Measurements from ENCODE around the gene ARHGAP28.

Gene ARHGAP28

DNA sequence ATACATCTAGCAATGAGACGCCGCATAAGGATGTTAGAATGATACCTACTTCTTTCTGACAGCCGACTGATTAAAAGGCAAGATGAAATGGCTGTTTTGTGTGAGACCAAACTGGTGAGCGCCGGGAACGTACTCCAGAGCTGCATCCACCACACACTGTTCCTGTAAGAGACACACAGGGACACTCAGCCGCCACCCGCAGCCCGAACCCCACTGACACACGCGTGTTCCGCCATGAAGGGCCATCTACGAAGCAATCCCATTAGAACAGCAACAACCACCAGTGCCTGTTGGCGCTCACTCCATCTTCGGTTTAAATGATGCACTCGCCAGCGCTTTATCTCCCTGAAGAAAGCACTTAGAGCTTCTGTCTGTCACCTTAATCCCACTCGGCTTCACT, 225.8 kb downstream of the ARHGAP28 start:
- TF ChIP-seq, protein P1, sequence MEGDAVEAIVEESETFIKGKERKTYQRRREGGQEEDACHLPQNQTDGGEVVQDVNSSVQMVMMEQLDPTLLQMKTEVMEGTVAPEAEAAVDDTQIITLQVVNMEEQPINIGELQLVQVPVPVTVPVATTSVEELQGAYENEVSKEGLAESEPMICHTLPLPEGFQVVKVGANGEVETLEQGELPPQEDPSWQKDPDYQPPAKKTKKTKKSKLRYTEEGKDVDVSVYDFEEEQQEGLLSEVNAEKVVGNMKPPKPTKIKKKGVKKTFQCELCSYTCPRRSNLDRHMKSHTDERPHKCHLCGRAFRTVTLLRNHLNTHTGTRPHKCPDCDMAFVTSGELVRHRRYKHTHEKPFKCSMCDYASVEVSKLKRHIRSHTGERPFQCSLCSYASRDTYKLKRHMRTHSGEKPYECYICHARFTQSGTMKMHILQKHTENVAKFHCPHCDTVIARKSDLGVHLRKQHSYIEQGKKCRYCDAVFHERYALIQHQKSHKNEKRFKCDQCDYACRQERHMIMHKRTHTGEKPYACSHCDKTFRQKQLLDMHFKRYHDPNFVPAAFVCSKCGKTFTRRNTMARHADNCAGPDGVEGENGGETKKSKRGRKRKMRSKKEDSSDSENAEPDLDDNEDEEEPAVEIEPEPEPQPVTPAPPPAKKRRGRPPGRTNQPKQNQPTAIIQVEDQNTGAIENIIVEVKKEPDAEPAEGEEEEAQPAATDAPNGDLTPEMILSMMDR (conservative IDR thresholded peaks at IDR 0.05), result no peak
- no peak for TF ChIP-seq ZFX (IDR thresholded peaks at IDR 0.05)
- H3K27ac ChIP-seq, result no peak overlapping the region

DNA sequence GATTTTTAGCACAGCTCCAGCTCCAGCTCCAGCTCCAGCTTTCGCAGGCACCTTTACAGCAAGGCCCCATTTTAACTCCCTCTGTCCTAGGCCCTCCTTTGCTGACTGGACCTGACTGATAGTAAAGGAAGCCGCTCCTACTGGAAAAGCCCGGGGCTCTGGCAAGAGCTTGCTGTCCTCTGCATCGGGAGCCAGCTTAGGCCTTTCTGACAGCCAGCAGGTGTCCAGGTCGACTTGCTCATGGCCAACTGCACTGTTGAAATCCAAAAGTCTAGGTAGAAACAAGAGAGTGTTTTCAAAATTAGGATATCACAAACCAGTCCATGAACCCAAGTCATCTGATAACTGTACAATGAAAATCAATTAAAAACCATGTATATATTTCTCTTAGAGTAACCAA, 227.0 kb downstream of the ARHGAP28 start:
- no peak for TF ChIP-seq ZFX (IDR thresholded peaks at IDR 0.05)
- TF ChIP-seq, protein P1 (conservative IDR thresholded peaks at IDR 0.05), result no peak

DNA sequence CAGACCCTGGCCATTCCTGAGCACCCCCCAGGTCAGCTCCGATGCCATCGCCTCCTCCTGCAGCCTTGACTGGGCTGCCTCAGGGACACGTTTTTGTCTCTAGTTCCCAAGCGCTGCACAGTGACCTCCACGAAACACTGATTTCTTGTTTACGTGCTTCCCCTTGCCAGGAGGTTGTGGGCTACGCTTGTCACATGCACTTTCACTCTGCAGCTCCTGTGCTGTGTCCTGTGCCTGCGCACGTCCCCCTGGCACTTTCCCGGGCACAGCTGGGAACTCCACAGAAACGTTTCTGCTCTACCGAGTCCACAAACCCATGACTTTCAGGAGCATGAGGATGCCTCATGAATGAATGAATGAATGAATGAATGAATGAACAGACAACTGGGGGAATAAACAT, 227.5 kb downstream of the ARHGAP28 start:
- no peak for TF ChIP-seq ZFX (IDR thresholded peaks at IDR 0.05)
- TF ChIP-seq, protein P1 (conservative IDR thresholded peaks at IDR 0.05), result no peak
- no peak overlapping the region for H3K27ac ChIP-seq

More for the DNA sequence above, 227.0 kb downstream of the ARHGAP28 start:
- H3K27ac ChIP-seq, result no peak overlapping the region

DNA sequence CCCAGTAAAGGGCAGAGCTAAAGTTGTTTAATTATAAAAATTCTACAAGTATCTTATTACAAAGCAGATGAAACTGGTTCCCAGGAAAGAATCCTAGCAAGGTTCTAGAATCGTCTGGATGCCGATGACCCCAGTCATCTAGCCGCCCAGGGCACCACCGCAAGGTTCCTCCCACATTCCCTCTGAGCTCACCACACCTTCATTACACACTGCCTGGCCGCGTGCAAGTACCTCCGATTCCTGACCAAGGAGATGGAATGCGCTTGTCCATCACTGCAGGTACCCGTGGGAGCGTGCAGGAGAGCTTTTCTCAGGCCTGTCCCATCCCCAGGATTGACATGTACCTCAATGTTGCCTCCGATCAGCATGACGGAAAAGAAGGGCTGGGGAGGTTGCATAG, 229.6 kb downstream of the ARHGAP28 start:
- TF ChIP-seq ZFX (IDR thresholded peaks at IDR 0.05), result no peak
- TF ChIP-seq, protein P1 (conservative IDR thresholded peaks at IDR 0.05), result no peak
- H3K27ac ChIP-seq, result no peak overlapping the region

DNA sequence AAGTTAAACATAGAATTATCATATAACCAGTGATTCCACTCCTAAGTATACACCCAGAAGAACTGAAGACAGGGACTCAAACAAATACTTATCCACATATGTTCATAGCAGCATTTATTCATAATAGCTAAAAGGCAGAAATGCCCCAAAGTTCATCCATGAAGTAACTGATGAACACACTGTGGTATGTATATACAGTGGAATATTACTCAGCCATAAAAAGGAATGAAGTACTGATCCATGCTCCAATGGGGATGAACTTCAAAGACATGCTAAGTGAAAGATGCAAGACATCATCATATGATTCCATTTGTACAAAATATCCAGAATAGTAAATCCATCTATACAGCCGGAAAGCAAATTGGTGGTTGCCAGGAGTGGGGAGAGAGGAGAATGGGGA, 230.6 kb downstream of the ARHGAP28 start:
- no peak for TF ChIP-seq ZFX (IDR thresholded peaks at IDR 0.05)
- TF ChIP-seq, protein P1 (conservative IDR thresholded peaks at IDR 0.05), result no peak
- H3K27ac ChIP-seq, result no peak overlapping the region

DNA sequence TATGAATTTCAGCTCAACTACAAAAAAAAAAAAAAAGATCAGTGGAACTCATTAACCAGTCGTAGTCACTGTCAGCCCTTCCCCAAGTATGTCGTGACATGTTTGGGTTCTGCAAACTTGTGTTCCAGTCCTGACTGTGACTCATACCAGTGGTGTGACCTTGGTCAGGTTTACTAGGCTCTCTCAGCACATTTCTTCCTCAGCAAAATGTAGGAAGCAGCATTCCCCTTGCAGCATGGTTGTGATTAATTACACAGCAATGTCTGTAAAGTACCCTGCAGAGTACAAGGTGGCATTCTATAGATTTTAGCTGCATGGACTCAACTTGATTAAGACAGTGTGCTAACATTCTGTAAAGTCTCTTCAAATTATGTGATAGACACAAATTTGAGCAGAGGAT, 231.1 kb downstream of the ARHGAP28 start:
- TF ChIP-seq, protein P1 (conservative IDR thresholded peaks at IDR 0.05), result no peak
- TF ChIP-seq ZFX (IDR thresholded peaks at IDR 0.05), result no peak
- no peak overlapping the region for H3K27ac ChIP-seq

DNA sequence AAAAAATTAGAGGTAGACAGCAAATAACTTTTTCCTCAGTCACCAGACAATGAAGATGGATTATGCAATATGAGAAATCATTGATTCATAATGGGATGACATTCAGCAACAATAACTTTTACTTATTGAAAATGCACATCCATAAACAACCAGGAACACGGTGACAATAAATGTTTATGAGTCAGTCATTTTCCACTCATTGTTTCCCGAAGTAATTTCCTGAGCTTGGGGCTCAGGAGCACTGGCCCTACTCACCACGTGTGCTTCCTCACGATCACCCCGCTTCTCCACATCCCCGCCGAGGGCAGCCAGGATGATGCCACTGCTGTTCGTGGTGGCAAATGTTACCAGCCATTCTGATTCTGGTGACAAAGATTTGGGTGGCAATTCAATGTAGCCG, 231.8 kb downstream of the ARHGAP28 start:
- no peak overlapping the region for H3K27ac ChIP-seq
- no peak for TF ChIP-seq ZFX (IDR thresholded peaks at IDR 0.05)
- TF ChIP-seq, protein P1 (conservative IDR thresholded peaks at IDR 0.05), result no peak

Data from C4-2B (cell line).